Measurements from ENCODE around the gene PCSK4.

PCSK4 gene

GRCh38 chr19:1528596-1529429 lies 38.7 kb upstream of the PCSK4 start:
- DNase-seq = no peak
- Histone ChIP-seq H3K56ac (ENCODE audit: low read length) (no peak overlapping the region), H3K23ac (ENCODE audit: low read length) (no peak overlapping the region), H3K36me3 (ENCODE audit: control insufficient read depth, insufficient read depth, low read length) (no peaks in the 10 kb centered on the region), H2BK120ac (ENCODE audit: low read depth, low read length) (no peak overlapping the region), H3K4ac (ENCODE audit: low read depth, low read length) (no peak overlapping the region), H3K18ac (ENCODE audit: low read length) (no peak overlapping the region), H3K27me3 (ENCODE audit: insufficient read depth, low read length, poor library complexity) (peaks cover 3% of the 10 kb centered on the region), H3K27ac (ENCODE audit: low read depth, low read length) (no peak overlapping the region), H3K79me1 (ENCODE audit: low read length) (no peaks in the 10 kb centered on the region), H3K4me3 (ENCODE audit: low read length) (no peak overlapping the region), H3K4me2 (ENCODE audit: low read length) (no peak overlapping the region), H2BK15ac (replicated peaks; ENCODE audit: low read depth) (no peak overlapping the region), H3K79me2 (ENCODE audit: control insufficient read depth, insufficient read depth, low read length) (no peaks in the 10 kb centered on the region), H4K5ac (ENCODE audit: low read length) (no peak overlapping the region), H2AK5ac (ENCODE audit: low read length) (no peak overlapping the region), H3K9ac (ENCODE audit: low read length) (no peak overlapping the region), H3K4me1 (ENCODE audit: control insufficient read depth, low read depth, low read length) (no peaks in the 10 kb centered on the region), H4K8ac (ENCODE audit: low read depth, low read length) (no peak overlapping the region), H2BK5ac (ENCODE audit: low read length) (no peak overlapping the region)
- no CpG with 5 or more reads among the region's 23 CpGs for WGBS (ENCODE audit: extremely low coverage, insufficient coverage, low lambda C conversion rate)

GRCh38 chr19:1527650-1528309 lies 37.6 kb upstream of the PCSK4 start:
- Histone ChIP-seq H4K5ac (ENCODE audit: low read length) (no peak overlapping the region), H3K27me3 (ENCODE audit: insufficient read depth, low read length, poor library complexity) (peaks cover 9% of the 10 kb centered on the region), H3K36me3 (ENCODE audit: control insufficient read depth, insufficient read depth, low read length) (no peaks in the 10 kb centered on the region), H3K79me1 (ENCODE audit: low read length) (no peaks in the 10 kb centered on the region), H3K4me3 (ENCODE audit: low read length) (no peak overlapping the region), H3K4ac (ENCODE audit: low read depth, low read length) (no peak overlapping the region), H2BK120ac (ENCODE audit: low read depth, low read length) (no peak overlapping the region), H3K4me2 (ENCODE audit: low read length) (no peak overlapping the region), H3K27ac (ENCODE audit: low read depth, low read length) (no peak overlapping the region), H3K4me1 (ENCODE audit: control insufficient read depth, low read depth, low read length) (no peaks in the 10 kb centered on the region), H3K79me2 (ENCODE audit: control insufficient read depth, insufficient read depth, low read length) (no peaks in the 10 kb centered on the region), H2BK5ac (ENCODE audit: low read length) (no peak overlapping the region), H3K18ac (ENCODE audit: low read length) (no peak overlapping the region), H2AK5ac (ENCODE audit: low read length) (no peak overlapping the region), H3K23ac (ENCODE audit: low read length) (no peak overlapping the region), H2BK15ac (replicated peaks; ENCODE audit: low read depth) (no peak overlapping the region), H4K8ac (ENCODE audit: low read depth, low read length) (no peak overlapping the region), H3K9ac (ENCODE audit: low read length) (no peak overlapping the region), H3K56ac (ENCODE audit: low read length) (no peak overlapping the region)
- WGBS (ENCODE audit: extremely low coverage, insufficient coverage, low lambda C conversion rate) = no CpG with 5 or more reads among the region's 27 CpGs
- DNase-seq = no peak

- H3K4me3 ChIP-seq (ENCODE audit: low read length) = no peak overlapping the region
- no peak overlapping the region for H3K9ac ChIP-seq (ENCODE audit: low read length)
- H2BK15ac ChIP-seq (replicated peaks; ENCODE audit: low read depth) = no peak overlapping the region
- WGBS (ENCODE audit: extremely low coverage, insufficient coverage, low lambda C conversion rate) = no CpG with 5 or more reads among the region's 18 CpGs
- H3K23ac ChIP-seq (ENCODE audit: low read length) = no peak overlapping the region
- H3K4ac ChIP-seq (ENCODE audit: low read depth, low read length) = no peak overlapping the region
- no peaks in the 10 kb centered on the region for H3K4me1 ChIP-seq (ENCODE audit: control insufficient read depth, low read depth, low read length)
- no peak for DNase-seq
- H3K27ac ChIP-seq (ENCODE audit: low read depth, low read length) = no peak overlapping the region
- H3K4me2 ChIP-seq (ENCODE audit: low read length) = no peak overlapping the region
- H3K27me3 ChIP-seq (ENCODE audit: insufficient read depth, low read length, poor library complexity) = peaks cover 9% of the 10 kb centered on the region
- no peak overlapping the region for H4K5ac ChIP-seq (ENCODE audit: low read length)
- H2BK5ac ChIP-seq (ENCODE audit: low read length) = no peak overlapping the region
- H3K79me1 ChIP-seq (ENCODE audit: low read length) = no peaks in the 10 kb centered on the region
- H3K36me3 ChIP-seq (ENCODE audit: control insufficient read depth, insufficient read depth, low read length) = no peaks in the 10 kb centered on the region
- H4K8ac ChIP-seq (ENCODE audit: low read depth, low read length) = no peak overlapping the region
- no peak overlapping the region for H2BK120ac ChIP-seq (ENCODE audit: low read depth, low read length)
- H3K56ac ChIP-seq (ENCODE audit: low read length) = no peak overlapping the region
- no peaks in the 10 kb centered on the region for H3K79me2 ChIP-seq (ENCODE audit: control insufficient read depth, insufficient read depth, low read length)
- no peak overlapping the region for H3K18ac ChIP-seq (ENCODE audit: low read length)
- no peak overlapping the region for H2AK5ac ChIP-seq (ENCODE audit: low read length)
These were observed 37.0 kb upstream of the PCSK4 start for GRCh38 chr19:1526979-1527649.

- Histone ChIP-seq H3K56ac (ENCODE audit: low read length) (no peak overlapping the region), H3K23ac (ENCODE audit: low read length) (no peak overlapping the region), H3K79me1 (ENCODE audit: low read length) (no peaks in the 10 kb centered on the region), H2AK5ac (ENCODE audit: low read length) (no peak overlapping the region), H3K79me2 (ENCODE audit: control insufficient read depth, insufficient read depth, low read length) (no peaks in the 10 kb centered on the region), H3K18ac (ENCODE audit: low read length) (no peak overlapping the region), H3K27me3 (ENCODE audit: insufficient read depth, low read length, poor library complexity) (peaks cover 9% of the 10 kb centered on the region), H2BK5ac (ENCODE audit: low read length) (no peak overlapping the region), H2BK15ac (replicated peaks; ENCODE audit: low read depth) (no peak overlapping the region), H3K9ac (ENCODE audit: low read length) (no peak overlapping the region), H3K4ac (ENCODE audit: low read depth, low read length) (no peak overlapping the region), H3K27ac (ENCODE audit: low read depth, low read length) (no peak overlapping the region), H2BK120ac (ENCODE audit: low read depth, low read length) (no peak overlapping the region), H3K4me1 (ENCODE audit: control insufficient read depth, low read depth, low read length) (no peaks in the 10 kb centered on the region), H3K4me2 (ENCODE audit: low read length) (no peak overlapping the region), H3K36me3 (ENCODE audit: control insufficient read depth, insufficient read depth, low read length) (no peaks in the 10 kb centered on the region), H3K4me3 (ENCODE audit: low read length) (no peak overlapping the region), H4K8ac (ENCODE audit: low read depth, low read length) (no peak overlapping the region), H4K5ac (ENCODE audit: low read length) (no peak overlapping the region)
- no peak for DNase-seq
- WGBS (ENCODE audit: extremely low coverage, insufficient coverage, low lambda C conversion rate) = no CpG with 5 or more reads among the region's 33 CpGs
These were observed 36.1 kb upstream of the PCSK4 start for GRCh38 chr19:1526066-1526778.

GRCh38 chr19:1525343-1525742 lies 35.2 kb upstream of the PCSK4 start:
- no peak overlapping the region for H2AK5ac ChIP-seq (ENCODE audit: low read length)
- WGBS (ENCODE audit: extremely low coverage, insufficient coverage, low lambda C conversion rate) = no CpG with 5 or more reads among the region's 31 CpGs
- H3K27me3 ChIP-seq (ENCODE audit: insufficient read depth, low read length, poor library complexity) = peaks cover 9% of the 10 kb centered on the region

More at GRCh38 chr19:1525343-1525742, 35.2 kb upstream of the PCSK4 start:
- Histone ChIP-seq H3K27ac (ENCODE audit: low read depth, low read length) (no peak overlapping the region), H3K4ac (ENCODE audit: low read depth, low read length) (no peak overlapping the region), H3K23ac (ENCODE audit: low read length) (no peak overlapping the region), H3K4me2 (ENCODE audit: low read length) (no peak overlapping the region), H3K4me1 (ENCODE audit: control insufficient read depth, low read depth, low read length) (no peaks in the 10 kb centered on the region), H3K36me3 (ENCODE audit: control insufficient read depth, insufficient read depth, low read length) (no peaks in the 10 kb centered on the region), H3K79me2 (ENCODE audit: control insufficient read depth, insufficient read depth, low read length) (no peaks in the 10 kb centered on the region), H2BK120ac (ENCODE audit: low read depth, low read length) (no peak overlapping the region), H3K79me1 (ENCODE audit: low read length) (no peaks in the 10 kb centered on the region), H3K9ac (ENCODE audit: low read length) (no peak overlapping the region), H3K18ac (ENCODE audit: low read length) (no peak overlapping the region), H3K56ac (ENCODE audit: low read length) (no peak overlapping the region), H2BK5ac (ENCODE audit: low read length) (no peak overlapping the region), H4K5ac (ENCODE audit: low read length) (no peak overlapping the region), H4K8ac (ENCODE audit: low read depth, low read length) (no peak overlapping the region), H3K4me3 (ENCODE audit: low read length) (no peak overlapping the region), H2BK15ac (replicated peaks; ENCODE audit: low read depth) (no peak overlapping the region)
- no peak for DNase-seq

All from mesendoderm (in vitro differentiated cells).